COLO829 (cell line): ENCODE results near the gene LENG9.

ENCODE experiments used
- DNase-seq: peaks from one replicate; pipeline ENCODE4 v3.0.0; 2012; ENCODE audit warnings: low spot score

The LENG9 gene

GRCh38 chr19:54439174-54439851, 24.3 kb downstream of the LENG9 start:
- peak; percentile 61 for DNase-seq

GRCh38 chr19:54436628-54437252, 26.8 kb downstream of the LENG9 start:
- DNase-seq, result no peak

GRCh38 chr19:54436031-54436523, 27.5 kb downstream of the LENG9 start:
- DNase-seq, result no peak

GRCh38 chr19:54435551-54436016, 28.0 kb downstream of the LENG9 start:
- DNase-seq, result no peak

- no peak for DNase-seq
These were observed 28.7 kb downstream of the LENG9 start for GRCh38 chr19:54434873-54435214.

- no peak for DNase-seq
These were observed 29.3 kb downstream of the LENG9 start for GRCh38 chr19:54434112-54434872.

- no peak for DNase-seq
These were observed 29.9 kb downstream of the LENG9 start for GRCh38 chr19:54433697-54434096.

GRCh38 chr19:54432144-54432738, 31.3 kb downstream of the LENG9 start:
- no peak for DNase-seq

GRCh38 chr19:54431255-54431838, 32.2 kb downstream of the LENG9 start:
- no peak for DNase-seq

- no peak for DNase-seq
These were observed 33.0 kb downstream of the LENG9 start for GRCh38 chr19:54430306-54431254.

GRCh38 chr19:54429545-54430227, 33.9 kb downstream of the LENG9 start:
- DNase-seq, result no peak

- DNase-seq, result no peak
These were observed 34.4 kb downstream of the LENG9 start for GRCh38 chr19:54429176-54429495.

- DNase-seq, result no peak
These were observed 35.0 kb downstream of the LENG9 start for GRCh38 chr19:54428323-54429175.

GRCh38 chr19:54427586-54427985, 36.0 kb downstream of the LENG9 start:
- DNase-seq, result no peak

- no peak for DNase-seq
These were observed 37.2 kb downstream of the LENG9 start for GRCh38 chr19:54426291-54426931.

- DNase-seq, result no peak
These were observed 38.2 kb downstream of the LENG9 start for GRCh38 chr19:54425382-54425723.

GRCh38 chr19:54424660-54425381, 38.8 kb downstream of the LENG9 start:
- no peak for DNase-seq

- no peak for DNase-seq
These were observed 39.4 kb downstream of the LENG9 start for GRCh38 chr19:54424201-54424600.

- DNase-seq, result no peak
These were observed 41.4 kb downstream of the LENG9 start for GRCh38 chr19:54422136-54422535.
